OCI-LY7 (cell line): ENCODE measurements around the gene CCDC3.

Experiments used
- EZH2phosphoT487 ChIP-seq: fragments of 200-600 bp; sonication (generic); IDR thresholded peaks from 2 replicates; pipeline ENCODE4 v1.6.1; 2018; ENCODE audit warnings: low read depth, borderline replicate concordance, mild to moderate bottlenecking, mixed run types, antibody characterized with exemption, low read length, moderate library complexity, mixed read lengths
- TF ChIP-seq, protein P1 (sequence below): fragments of 200-600 bp; sonication (generic); conservative IDR thresholded peaks from 2 replicates; pipeline ENCODE4 v1.5.1; 2014; ENCODE audit warnings: mild to moderate bottlenecking, antibody characterized with exemption, low read length, moderate library complexity, mixed read lengths

DNA sequence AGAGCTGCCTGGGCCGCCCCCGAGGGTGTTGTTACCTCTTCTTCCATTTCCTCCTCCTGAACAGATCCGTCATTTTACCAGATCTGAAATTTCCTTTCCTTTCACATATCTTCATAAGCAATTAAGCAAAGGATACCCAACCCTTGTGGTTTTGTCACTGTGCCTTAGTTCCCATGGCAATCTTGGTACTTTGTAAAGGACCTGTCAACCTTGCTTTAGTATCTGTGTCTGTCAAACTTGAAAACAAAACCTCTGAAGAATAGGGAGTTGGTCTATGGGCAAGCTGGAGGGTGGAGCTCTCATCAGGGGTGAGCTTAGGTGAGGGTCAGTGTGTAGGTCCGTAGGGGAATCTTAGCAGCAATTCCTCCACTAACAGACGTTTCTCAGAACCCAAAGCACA is 25.4 kb upstream of the CCDC3 start:
- TF ChIP-seq, protein P1, sequence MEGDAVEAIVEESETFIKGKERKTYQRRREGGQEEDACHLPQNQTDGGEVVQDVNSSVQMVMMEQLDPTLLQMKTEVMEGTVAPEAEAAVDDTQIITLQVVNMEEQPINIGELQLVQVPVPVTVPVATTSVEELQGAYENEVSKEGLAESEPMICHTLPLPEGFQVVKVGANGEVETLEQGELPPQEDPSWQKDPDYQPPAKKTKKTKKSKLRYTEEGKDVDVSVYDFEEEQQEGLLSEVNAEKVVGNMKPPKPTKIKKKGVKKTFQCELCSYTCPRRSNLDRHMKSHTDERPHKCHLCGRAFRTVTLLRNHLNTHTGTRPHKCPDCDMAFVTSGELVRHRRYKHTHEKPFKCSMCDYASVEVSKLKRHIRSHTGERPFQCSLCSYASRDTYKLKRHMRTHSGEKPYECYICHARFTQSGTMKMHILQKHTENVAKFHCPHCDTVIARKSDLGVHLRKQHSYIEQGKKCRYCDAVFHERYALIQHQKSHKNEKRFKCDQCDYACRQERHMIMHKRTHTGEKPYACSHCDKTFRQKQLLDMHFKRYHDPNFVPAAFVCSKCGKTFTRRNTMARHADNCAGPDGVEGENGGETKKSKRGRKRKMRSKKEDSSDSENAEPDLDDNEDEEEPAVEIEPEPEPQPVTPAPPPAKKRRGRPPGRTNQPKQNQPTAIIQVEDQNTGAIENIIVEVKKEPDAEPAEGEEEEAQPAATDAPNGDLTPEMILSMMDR: no peak
- TF ChIP-seq EZH2phosphoT487: no peak
